Neural cell (in vitro differentiated cells): ENCODE data around the gene UGT1A3. TPM values are rescaled to one million over a fixed set of nuclear protein-coding genes. Genes with fewer than 3 reads are reported as not detected.

Experiments
- H2AFZ ChIP-seq: fragments of 200-600, 300-800 bp; sonication (generic), shearing (Covaris generic); 2 replicates; pipeline ENCODE4 v1.6.0; 2014; ENCODE audit warnings: low read depth, mild to moderate bottlenecking, antibody characterized with exemption, low read length, moderate library complexity
- H3F3A ChIP-seq: fragments of 200-600 bp; shearing (Covaris generic); 2 replicates; pipeline ENCODE4 v1.6.1; 2016; ENCODE audit warnings: mild to moderate bottlenecking, moderate library complexity, mixed read lengths, antibody characterized with exemption, low read length; ENCODE audit not compliant: insufficient read depth, poor library complexity, severe bottlenecking
- H3K27ac ChIP-seq: fragments of 200-600, 300-800 bp; sonication (generic), shearing (Covaris generic); 2 replicates; pipeline ENCODE4 v1.5.1; 2014; ENCODE audit warnings: mild to moderate bottlenecking, low read length, moderate library complexity
- H3K27me3 ChIP-seq: fragments of 300-800, 200-600 bp; sonication (generic), shearing (Covaris generic); 2 replicates; pipeline ENCODE4 v1.6.0; 2014; ENCODE audit warnings: mild to moderate bottlenecking, low read depth, low read length, moderate library complexity; ENCODE audit not compliant: insufficient read depth
- H3K36me3 ChIP-seq: fragments of 300-800, 200-600 bp; sonication (generic), shearing (Covaris generic); 2 replicates; pipeline ENCODE4 v1.5.1; 2014; ENCODE audit warnings: mild to moderate bottlenecking, antibody characterized with exemption, low read length, moderate library complexity; ENCODE audit not compliant: insufficient read depth
- H3K4me2 ChIP-seq: fragments of 300-800, 200-600 bp; sonication (generic), shearing (Covaris generic); 2 replicates; pipeline ENCODE4 v1.6.0; 2014; ENCODE audit warnings: mild to moderate bottlenecking, low read length
- H3K4me3 ChIP-seq: fragments of 300-800, 200-600 bp; sonication (generic), shearing (Covaris generic); 2 replicates; pipeline ENCODE4 v1.5.1; 2014; ENCODE audit warnings: mild to moderate bottlenecking, low read length, moderate library complexity
- H3K79me2 ChIP-seq: fragments of 200-600 bp; shearing (Covaris generic); replicated peaks from 2 replicates; pipeline ENCODE4 v1.6.0; 2014; ENCODE audit warnings: mild to moderate bottlenecking, low read length, moderate library complexity; ENCODE audit not compliant: insufficient read depth
- H3K9ac ChIP-seq: fragments of 300-800, 200-600 bp; sonication (generic), shearing (Covaris generic); 2 replicates; pipeline ENCODE4 v1.6.1; 2016; ENCODE audit warnings: mild to moderate bottlenecking, low read length, mixed read lengths
- H3K9me2 ChIP-seq: fragments of 200-600 bp; shearing (Covaris generic); 2 replicates; pipeline ENCODE4 v1.6.1; 2016; ENCODE audit warnings: mild to moderate bottlenecking, low read length, mixed read lengths; ENCODE audit not compliant: insufficient read depth
- H3K9me3 ChIP-seq: fragments of 200-600, 300-800 bp; sonication (generic), shearing (Covaris generic); 2 replicates; pipeline ENCODE4 v1.6.1; 2016; ENCODE audit warnings: mild to moderate bottlenecking, mixed run types, low read length, moderate library complexity, mixed read lengths
- H4K20me1 ChIP-seq: fragments of 200-600 bp; shearing (Covaris generic); 2 replicates; pipeline ENCODE4 v1.6.1; 2016; ENCODE audit warnings: mild to moderate bottlenecking, mixed run types; ENCODE audit not compliant: insufficient read depth
- CTCF ChIP-seq: fragments of 450-650 bp; IDR thresholded peaks from 2 replicates; pipeline ENCODE4 v1.5.1; 2014; ENCODE audit warnings: antibody characterized with exemption, mild to moderate bottlenecking, moderate library complexity; ENCODE audit not compliant: poor library complexity, severe bottlenecking
- EP300 ChIP-seq: fragments of 450-650 bp; conservative IDR thresholded peaks from 2 replicates; pipeline ENCODE4 v1.6.1; 2014; ENCODE audit warnings: antibody characterized with exemption, mild to moderate bottlenecking, moderate library complexity; ENCODE audit not compliant: poor library complexity, severe bottlenecking
- EZH2 ChIP-seq: fragments of 200-600, 300-800 bp; shearing (Covaris generic), sonication (generic); IDR thresholded peaks from 2 replicates; pipeline ENCODE4 v1.6.1; 2014; ENCODE audit warnings: antibody characterized with exemption, low read length, borderline replicate concordance, mild to moderate bottlenecking; ENCODE audit not compliant: insufficient read depth, poor library complexity, severe bottlenecking
- MXI1 ChIP-seq: fragments of 450-650 bp; conservative IDR thresholded peaks from 2 replicates; pipeline ENCODE4 v1.6.1; 2014; ENCODE audit warnings: antibody characterized with exemption, mild to moderate bottlenecking; ENCODE audit not compliant: poor library complexity, severe bottlenecking
- POLR2AphosphoS5 ChIP-seq: IDR thresholded peaks from 2 replicates; pipeline ENCODE4 v1.6.1; 2012
- RAD21 ChIP-seq: fragments of 450-650 bp; conservative IDR thresholded peaks from 2 replicates; pipeline ENCODE4 v1.6.1; 2014; ENCODE audit warnings: antibody characterized with exemption, mild to moderate bottlenecking, moderate library complexity
- REST ChIP-seq: IDR thresholded peaks from 2 replicates; pipeline ENCODE4 v1.6.1; 2012; ENCODE audit warnings: borderline replicate concordance
- SMC3 ChIP-seq: fragments of 450-650 bp; conservative IDR thresholded peaks from 2 replicates; pipeline ENCODE4 v1.6.1; 2014; ENCODE audit warnings: antibody characterized with exemption, mild to moderate bottlenecking, moderate library complexity; ENCODE audit not compliant: poor library complexity
- TAF1 ChIP-seq: IDR thresholded peaks from 2 replicates; pipeline ENCODE4 v1.6.1; 2012; ENCODE audit warnings: low read depth
- polyA plus RNA-seq: library from polyadenylated mRNA; depleted of rRNA; stranded (reverse); fragments of >200 nt; gene quantifications from 2 replicates; pipeline ENCODE4 v1.2.3, GENCODE V29; 2014

Gene UGT1A3
- polyA plus RNA-seq, 1 donor from 2014 or later: not detected

- Histone ChIP-seq H3K36me3 (no peaks in the 10 kb centered on the region), H3K27ac (no peak overlapping the region), H3K4me3 (no peak overlapping the region), H3K9me3 (no peaks in the 10 kb centered on the region), H3K4me2 (no peak overlapping the region), H3F3A (no peaks in the 10 kb centered on the region), H4K20me1 (no peaks in the 10 kb centered on the region), H3K27me3 (no peaks in the 10 kb centered on the region), H3K9me2 (no peaks in the 10 kb centered on the region), H2AFZ (no peak overlapping the region), H3K9ac (no peak overlapping the region), H3K79me2 (no peaks in the 10 kb centered on the region)
- no peak for TF ChIP-seq CTCF
- no peak for TF ChIP-seq REST
- TF ChIP-seq POLR2AphosphoS5: no peak
- TF ChIP-seq TAF1: no peak
- no peak for TF ChIP-seq MXI1
- TF ChIP-seq EP300: no peak
- TF ChIP-seq SMC3: no peak
- TF ChIP-seq RAD21: no peak
- no peak for TF ChIP-seq EZH2
These were observed 73.4 kb downstream of the UGT1A3 start for GRCh38 chr2:233802132-233802815.

GRCh38 chr2:233803292-233803911 is 74.6 kb downstream of the UGT1A3 start:
- Histone ChIP-seq H3K9me3 (no peaks in the 10 kb centered on the region), H2AFZ (no peak overlapping the region), H3K4me3 (no peak overlapping the region), H3K27ac (no peak overlapping the region), H3K79me2 (no peaks in the 10 kb centered on the region), H4K20me1 (no peaks in the 10 kb centered on the region), H3K9ac (no peak overlapping the region), H3K9me2 (no peaks in the 10 kb centered on the region), H3K4me2 (no peak overlapping the region), H3K27me3 (no peaks in the 10 kb centered on the region), H3F3A (no peaks in the 10 kb centered on the region), H3K36me3 (no peaks in the 10 kb centered on the region)
- TF ChIP-seq POLR2AphosphoS5 (no peak), RAD21 (no peak), EZH2 (no peak), TAF1 (no peak), SMC3 (no peak), REST (no peak), MXI1 (no peak), CTCF (no peak)
